ENCODE results near the gene RAP1GDS1.
"Not testable (repeated sequence)": the region's sequence is repeated elsewhere in the genome, so short reads cannot be mapped to it uniquely, and the experiment has no call there.

RAP1GDS1 gene

DNA sequence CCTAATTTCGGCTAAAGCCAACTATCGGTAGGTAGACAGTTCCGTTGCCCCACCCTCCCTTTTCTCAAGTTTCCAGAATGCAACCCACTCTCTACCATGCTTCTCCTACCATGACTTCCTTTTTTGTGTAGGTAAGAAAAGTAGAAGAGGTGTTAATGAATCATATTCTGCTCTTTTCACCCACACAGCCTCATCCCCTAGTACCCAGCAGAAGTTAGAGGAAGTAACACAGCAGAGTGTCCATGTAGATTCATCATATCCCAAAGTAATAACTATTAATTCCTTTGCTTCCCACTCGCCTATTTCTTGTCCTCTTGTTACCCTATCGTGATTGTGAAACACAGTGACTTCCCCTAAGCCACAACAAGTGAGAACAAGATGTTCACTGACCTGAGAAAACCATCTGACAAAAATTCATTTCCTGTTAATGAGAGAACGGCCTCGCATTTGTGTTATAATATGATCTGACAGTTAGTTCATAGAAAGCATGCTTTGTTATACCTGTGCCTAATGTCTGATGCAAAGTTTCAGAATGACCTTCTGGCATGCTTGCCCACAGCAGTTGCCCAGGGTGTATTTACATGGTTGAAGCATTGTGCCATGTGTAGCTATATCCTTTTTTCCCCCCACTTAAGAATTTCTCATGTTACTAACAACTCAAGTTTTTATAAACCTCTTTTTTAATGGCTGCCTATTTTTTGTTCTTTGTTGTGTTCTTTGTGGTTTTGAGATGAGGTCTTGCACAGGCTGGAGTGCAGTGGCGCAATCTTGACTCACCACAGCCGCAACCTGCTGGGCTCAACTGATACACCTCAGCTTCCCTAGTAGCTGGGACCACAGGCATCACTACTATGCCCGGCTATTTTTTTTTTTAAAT lies 185.6 kb downstream of the RAP1GDS1 start:
- DNase-seq = no peak

DNA sequence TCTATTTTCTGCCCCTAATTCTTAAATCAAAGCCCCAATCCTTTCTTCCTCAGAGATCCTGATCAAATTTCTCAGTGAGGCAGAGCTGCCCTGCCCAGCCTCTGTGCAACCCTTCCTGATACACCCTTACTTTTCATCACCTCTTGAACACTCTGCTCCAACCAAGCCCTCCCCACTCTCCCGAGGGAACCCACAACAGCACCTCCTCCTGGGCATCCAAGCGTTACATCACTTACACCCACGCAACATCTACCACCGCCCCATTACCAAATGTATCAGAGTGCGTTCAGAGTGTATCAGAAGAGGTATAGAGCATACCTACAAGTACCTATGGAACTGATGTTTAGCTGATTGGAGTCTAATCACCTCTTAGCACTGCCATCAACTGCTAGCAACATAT lies 186.5 kb downstream of the RAP1GDS1 start:
- DNase-seq = no peak

DNA sequence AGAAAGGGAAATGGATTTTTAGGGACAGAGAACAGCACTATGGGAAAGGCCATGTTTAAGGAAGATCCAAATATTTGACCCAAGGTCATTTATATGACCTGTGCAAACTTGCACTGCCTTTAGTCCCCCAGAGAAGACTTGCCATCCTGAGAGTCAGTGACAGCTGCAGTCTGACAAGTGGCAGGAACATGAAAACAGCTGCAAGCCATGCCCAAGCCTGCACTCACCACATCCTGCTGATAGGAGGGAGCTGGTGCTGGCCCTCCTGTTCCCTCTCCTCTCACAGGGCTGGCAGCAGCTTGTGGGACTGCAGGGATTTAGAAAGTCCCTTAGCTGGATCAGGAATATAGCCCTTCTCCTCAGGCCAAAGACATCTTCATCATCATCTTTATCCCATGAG lies 187.7 kb downstream of the RAP1GDS1 start:
- DNase-seq = no peak

DNA sequence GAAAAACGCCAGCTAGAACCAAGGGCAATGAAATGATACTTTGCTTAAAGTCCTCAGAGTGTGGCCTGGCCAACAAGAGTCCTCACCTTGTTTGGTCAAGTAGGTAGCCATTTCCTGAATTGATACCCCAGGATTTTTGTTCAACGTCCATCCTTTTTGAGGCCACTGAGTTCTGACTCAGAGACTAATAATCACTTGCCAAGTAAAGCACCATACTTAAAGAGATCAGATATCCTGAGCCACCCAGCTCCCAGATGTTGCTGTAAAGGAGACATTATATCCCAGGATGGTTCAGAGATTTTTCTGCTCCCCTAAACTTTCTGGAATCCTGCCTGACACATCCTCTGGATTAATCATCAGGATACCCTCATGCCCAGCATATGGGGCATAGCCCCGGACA lies 190.9 kb downstream of the RAP1GDS1 start:
- no peak for DNase-seq

DNA sequence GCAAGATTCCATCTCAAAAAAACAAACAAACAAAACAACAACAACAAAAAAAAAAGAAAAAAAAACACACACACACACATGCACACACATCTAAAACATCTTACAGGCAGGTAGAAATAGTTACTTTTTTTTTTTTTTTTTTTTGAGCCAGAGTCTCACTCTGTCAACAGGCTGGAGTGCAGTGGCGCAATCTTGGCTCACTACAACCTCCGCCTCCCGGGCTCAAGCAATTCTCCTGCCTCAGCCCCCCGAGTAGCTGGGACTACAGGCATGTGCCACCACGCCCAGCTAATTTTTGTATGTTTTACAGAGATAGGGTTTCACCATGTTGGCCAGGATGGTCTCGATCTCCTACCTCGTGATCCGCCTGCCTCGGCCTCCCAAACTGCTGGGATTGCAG lies 196.2 kb downstream of the RAP1GDS1 start:
- not testable (repeated sequence) for DNase-seq

DNA sequence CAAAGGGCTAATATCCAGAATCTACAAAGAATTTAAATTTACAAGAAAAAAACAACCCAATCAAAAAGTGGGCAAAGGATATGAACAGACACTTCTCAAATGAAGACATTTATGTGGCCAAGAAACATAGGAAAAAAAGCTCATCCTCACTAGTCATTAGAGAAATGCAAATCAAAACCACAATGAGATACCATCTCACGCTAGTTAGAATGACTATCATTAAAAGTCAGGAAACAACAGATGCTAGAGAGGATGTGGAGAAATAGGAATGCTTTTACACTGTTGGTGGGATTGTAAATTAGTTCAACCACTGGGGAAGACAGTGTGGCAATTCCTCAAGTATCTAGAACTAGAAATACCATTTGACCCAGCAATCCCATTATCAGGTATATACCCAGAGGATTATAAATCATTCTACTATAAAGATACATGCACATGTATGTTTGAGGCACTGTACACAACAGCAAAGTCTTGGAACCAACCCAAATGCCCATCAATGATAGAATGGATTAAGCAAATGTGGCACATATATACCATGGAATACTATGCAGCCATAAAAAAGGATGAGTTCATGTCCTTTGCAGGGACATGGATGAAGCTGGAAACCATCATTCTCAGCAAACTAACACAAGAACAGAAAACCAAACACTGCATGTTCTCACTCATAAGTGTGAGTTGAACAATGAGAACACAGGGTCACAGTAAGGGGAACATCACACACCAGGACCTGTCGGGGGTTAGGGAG lies 200.1 kb downstream of the RAP1GDS1 start:
- not testable (repeated sequence) for DNase-seq

DNA sequence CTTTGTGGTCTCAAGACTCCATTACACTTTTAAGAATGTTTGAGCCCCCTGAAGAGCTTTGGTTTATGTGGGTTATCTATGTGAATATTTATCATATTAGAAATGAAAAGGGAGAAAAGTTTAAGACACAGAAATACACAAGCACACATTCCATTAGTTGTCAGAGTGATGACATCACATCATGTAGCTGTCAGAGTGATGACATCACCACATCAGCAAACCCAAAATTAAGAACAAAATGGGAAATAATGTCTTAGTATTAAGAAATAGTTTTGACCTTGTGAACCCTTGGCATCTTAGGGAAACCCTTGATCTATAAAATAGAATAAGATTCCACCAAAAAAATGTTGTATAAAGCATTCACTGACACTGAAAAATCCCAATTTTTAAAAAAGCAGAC lies 201.3 kb downstream of the RAP1GDS1 start:
- no peak for DNase-seq

DNA sequence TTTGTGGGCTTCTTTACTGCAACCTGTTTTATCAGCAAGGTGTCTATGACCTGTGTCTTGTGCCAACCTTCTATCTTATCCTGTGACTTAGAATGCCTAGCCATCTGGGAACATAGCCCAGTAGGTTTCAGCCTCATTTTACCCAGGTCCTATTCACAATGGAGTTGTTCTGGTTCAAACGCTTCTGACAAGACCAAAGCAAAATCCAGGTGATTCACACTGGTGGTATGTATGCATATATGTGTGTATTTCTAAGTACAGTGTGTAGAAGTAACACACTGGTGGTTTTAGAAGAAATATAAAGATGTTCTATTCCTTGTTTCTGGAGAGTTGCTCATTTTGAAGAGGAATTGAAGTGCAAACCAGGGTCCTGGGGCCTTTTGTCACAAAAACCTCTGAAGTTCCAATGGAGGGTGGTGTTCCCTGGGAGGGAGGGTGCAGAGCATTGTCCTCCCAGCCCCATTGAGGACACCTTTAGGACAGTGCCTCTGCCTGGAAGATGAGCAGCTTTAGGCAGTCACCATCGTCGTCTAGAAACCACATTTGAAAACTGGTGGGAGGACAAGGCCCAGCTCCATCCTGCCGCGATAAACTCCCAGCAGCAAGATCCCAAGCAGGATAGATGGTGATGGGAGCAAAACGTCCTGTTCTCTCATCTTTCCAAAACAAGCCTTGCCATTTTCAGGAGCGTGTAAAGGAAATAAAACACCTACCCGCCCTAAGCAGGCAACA lies 205.8 kb downstream of the RAP1GDS1 start:
- no peak for DNase-seq

DNA sequence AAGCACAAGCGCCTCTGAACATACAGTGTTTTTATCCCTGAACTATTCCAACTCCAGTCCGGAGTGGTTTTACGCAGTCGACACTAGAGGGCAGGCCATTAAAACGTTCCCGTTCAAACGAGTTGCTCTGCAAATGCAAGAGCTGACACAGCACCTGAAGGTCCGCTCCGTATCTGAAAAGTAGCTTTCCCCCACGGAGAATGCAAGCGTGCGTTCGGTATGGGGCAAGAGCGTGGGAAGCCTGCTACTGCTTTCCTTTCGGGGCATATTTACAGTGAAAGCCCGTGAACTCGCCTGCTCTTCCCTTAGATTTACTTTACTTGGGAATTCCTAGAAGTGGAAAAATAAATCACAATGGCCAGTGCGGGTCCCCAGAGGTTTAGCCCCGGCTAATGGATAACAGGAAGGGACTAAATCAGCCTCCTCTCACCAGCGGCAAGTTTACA lies 206.5 kb downstream of the RAP1GDS1 start:
- DNase-seq = peak; percentile 73

DNA sequence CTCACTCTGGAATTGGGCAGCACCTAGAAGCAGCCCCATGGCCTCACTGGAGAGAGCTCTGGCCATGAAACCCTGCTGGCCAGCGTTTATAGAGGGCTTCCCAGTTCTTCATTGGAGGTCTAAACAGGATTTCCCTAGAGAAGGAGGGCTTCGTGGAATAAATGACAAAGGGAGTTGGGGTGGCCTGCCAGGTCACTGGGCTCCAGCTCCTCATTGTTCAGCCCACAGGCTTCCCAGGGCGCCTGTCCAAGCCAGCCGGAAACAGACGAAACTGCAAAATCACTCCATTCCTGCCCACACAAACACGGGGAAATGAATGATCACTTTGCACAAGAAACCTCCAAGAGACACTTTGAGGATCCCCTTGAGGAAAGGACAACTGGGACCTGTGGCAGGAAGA lies 207.5 kb downstream of the RAP1GDS1 start:
- no peak for DNase-seq

DNA sequence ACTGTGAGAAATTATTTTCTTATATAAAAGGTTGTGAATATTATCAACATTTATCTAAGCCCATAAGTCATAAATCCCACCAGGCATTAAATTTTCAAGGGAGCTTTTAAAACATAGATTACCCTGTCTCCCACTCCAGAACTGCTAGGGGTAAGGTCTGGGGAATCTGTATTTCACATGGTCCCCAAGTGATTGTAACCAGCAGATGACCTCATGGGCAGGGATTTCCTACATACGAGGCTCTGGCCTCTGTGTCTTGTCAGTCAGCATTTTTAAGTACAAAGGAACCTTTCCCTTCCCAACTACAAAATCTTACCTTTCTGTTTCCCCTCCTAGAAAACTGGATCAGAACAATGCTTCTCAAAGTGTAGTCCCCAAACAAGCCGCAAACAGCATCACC lies 208.6 kb downstream of the RAP1GDS1 start:
- DNase-seq = no peak

DNA sequence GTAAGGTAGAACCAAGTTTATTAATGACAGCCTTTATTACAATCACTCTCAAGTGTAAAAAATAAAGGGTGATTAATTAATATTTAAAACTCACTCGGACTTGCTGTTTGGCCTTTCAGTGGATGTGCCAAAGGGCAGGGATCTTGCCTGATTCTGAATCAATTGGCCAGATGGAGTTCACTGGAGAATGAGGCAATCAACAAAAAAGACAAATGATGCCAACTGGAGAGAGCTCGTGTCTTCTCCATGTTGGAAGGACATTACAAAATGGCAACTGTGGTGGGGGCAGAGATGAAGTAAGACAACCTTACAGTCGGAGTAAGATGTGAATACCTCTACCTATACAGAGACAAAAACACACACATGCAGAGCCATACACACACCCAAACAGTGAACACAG lies 209.2 kb downstream of the RAP1GDS1 start:
- DNase-seq = no peak

DNA sequence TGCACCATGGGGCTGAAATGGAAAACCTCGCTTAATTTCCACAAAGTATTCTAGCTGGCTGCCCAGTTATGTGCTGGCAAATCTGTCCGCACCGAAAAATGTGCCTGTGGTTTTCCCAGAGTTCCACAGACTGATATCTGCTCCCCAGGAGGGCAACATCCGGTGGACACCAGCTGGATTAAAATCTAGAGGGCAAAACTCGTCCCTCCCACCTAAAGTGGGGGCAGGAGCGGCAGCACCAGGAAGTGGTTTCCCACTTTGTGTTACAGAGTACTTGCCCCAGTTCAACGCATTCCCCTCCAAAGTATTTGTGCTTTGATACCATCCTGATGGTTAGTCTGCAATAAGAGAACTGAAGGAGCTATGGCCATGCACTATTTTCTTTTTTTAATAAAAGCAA lies 209.6 kb downstream of the RAP1GDS1 start:
- DNase-seq = peak; percentile 79

DNA sequence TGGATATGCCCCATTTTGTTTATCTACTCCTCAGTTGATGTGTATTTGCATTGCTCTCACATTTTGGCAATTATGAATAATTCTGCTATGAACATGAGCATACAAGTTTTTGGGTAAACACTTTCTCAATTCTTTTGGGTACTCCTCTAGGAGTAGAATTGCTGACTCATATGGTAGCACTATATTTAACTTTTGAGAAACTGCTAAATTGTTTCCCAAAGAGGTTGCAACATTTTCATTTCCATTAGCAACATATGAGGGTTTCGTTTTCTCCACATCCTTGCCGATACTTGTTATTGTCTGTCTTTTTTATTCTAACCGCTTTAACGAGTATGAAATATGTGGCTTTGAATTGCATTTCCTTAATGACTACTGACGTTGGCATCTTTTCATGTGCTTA lies 211.9 kb downstream of the RAP1GDS1 start:
- DNase-seq = no peak

DNA sequence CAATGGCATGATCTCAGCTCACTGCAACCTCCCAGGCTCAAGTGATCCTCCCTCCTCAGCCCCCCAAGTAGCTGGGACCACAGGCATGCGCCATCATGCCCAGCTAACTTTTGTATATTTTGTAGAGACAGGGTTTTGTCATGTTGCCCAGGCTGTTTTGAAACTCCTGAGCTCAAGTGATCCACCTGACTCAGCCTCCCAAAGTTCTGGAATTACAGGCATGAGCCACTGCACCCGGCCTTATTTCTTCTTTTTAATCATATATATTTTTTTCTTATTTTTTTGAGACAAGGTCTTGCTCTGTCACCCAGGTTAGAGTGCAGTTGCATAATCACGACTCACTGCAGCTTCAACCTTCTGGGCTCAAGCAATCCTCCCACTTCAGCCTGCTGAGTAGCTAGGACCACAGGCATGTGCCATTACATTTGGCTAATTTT lies 213.2 kb downstream of the RAP1GDS1 start:
- peak; percentile 79 for DNase-seq

DNA sequence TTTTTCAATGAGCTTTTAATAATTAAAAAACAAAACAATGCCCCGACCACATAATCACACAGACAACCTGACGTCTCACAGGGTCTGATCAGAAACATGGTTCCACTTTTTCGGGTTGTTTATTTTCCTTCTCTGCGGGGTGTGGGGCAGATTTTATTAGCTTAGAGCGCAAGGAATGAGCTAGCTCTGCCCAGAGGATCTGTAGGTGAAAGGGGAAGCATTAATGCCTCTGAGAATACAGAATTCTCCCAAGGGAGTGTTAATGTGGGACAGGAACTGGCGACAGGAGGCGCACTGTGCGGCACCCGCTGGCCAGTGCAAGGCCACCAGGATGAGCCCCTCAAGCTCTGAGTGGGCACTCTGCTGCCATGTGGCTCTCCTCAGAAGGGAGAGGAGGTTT lies 215.7 kb downstream of the RAP1GDS1 start:
- no peak for DNase-seq

DNA sequence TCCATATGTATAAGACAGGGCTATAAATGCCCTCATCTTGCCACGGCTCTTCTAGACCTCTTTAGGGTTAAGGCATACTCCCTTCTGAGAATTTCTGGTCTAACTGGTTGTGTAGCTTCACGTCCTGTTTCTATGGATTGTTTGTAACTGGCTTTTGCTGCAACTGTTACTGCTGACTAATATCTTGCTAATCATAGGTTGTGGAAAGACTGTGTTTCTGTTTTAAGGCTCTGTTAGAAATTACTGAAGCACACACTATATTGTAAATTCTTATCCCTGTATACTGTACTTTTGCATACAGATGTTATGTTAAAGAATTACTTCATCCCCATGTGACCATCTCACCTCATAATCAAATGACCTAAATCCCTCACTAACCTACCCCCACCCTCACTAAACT lies 218.4 kb downstream of the RAP1GDS1 start:
- not testable (repeated sequence) for DNase-seq

DNA sequence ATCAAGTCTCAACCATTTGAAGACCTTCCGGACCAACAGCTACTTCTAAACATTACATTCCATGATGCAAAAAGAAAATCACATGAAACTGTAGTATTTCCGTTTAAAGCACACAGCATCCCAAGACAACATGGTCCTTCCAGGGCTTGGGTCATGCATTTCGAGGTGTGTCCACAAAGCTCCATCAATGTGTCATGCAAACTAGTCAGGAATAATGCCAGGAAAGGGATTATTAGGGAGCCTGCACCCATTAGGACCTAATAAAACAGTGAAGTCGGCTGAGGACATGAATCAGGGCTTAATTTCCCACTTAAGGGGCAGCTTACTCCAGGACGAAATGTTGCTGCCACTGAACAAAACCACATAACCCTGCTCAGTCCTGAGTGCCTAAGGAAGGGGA lies 219.4 kb downstream of the RAP1GDS1 start:
- DNase-seq = no peak

DNA sequence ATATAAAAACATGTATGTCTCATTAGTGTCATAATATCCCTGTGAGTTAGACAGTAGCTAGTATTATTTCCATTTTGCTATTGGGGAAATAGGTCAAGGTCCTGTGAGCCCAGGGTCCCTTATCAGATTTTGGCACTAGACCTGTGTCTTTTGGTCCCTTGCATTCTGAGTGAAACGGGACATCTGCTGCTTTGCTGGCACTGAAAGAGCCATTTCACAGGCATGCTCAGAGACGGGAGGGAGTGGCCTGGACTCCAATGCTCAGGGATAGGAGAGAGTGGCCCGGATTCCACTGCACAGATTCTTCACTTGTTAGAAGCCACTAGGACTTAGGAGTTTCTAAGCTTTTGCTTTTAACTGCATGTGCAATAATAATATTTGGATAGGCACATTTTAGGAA lies 220.0 kb downstream of the RAP1GDS1 start:
- no peak for DNase-seq

DNA sequence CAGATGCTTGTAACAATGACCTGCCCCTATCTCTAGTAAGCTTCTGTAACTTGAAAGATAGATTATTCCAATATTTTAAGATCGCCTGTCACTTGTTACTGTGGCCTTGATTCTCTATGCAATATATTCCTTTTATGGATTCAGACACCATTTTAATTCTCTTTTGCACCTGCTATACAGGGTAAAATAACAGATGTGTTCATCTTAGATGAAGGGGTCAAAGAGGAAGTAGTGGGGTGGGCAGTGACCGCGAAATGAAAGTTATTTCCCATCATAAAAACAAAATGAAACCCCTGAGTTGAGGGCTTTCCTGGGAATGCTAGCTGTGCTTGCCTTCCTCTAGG lies 221.3 kb downstream of the RAP1GDS1 start:
- no peak for DNase-seq

DNA sequence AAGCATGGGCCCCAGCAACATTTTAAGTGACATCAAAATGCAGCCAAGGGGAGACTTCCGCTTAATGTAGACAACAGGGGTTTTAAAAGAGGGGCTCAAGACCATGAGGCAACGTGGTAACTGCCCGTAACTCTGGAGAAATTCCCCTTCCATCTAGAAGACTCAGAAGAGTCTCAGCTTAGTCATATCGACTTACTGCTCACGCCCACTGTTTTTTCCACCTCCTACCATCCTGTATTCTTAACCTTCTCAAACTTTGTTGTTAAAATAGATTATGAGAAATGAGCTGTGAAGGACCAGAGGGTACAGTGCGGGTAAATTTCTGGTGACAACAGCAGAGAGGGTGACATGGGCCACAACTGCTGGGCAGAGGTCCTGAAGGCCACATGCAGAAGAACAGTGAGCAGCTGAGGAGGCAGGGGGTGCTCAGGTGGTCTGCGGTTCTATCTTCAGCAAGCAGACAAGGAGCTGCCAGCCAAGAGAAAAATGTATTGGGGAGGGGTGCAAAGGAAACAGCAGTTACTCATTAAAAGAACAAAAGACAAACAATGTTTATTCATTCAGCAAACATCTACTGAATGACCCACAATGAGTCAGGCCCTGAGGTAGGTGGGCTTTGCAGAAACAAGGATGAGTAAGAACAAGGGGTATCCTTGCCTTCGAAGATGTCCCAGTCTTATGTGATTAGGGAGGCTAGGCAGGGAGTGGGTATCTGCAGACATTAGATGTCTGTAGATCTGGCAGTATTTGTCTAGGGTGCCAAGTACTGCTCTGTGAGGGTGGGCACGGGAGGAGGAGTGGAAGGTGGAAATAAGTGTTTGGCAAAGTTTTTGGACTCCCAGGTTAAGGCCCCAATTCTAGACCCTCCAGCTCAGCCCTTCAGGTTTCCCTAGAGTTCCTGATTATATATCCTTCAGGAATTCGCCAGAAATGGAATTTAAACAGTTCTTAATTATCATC lies 221.9 kb downstream of the RAP1GDS1 start:
- no peak for DNase-seq

DNA sequence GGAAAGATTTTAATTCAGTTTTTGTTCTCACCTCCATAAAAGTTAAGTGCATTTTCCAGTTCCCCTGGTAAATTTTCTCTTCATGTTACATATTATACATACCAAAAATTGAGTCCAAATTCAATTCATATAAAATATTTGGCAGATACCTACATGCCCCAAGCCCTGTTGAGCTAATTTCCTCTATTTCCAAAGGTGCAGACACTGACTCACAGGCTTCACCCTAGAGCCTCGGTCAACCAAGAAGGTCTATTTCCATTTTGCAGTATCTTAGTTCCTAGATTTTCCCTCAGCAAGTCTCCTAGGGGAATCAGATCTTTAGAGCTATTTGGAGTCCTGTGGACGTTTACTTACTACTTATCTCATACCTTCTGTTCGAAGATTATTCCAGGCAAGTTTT lies 222.8 kb downstream of the RAP1GDS1 start:
- DNase-seq = peak; percentile 15
